A549 (cell line): ENCODE results near the gene ACTN2. TPM values are rescaled to one million over a fixed set of nuclear protein-coding genes. Genes with fewer than 3 reads are reported as not detected.

Experiments used
- ATAC-seq, 2 experiments: fragments of 200-7000 bp in 1 of 2; fragments of >200 bp in 1 of 2; cut with Nextera tagmentation in 1 of 2; cut with Tn5 transposase in 1 of 2; 3 replicates each; pipeline versions ENCODE4 v1.8.0 to v1.9.1; 2018 to 2020; ENCODE audit warnings: mild to moderate bottlenecking in 1 of 2, moderate library complexity in 1 of 2
- CTCF ChIA-PET: fragments of 300-600 bp; sonication (Branson Sonifier 250); formaldehyde crosslinking; extraction: SDS; loops from one replicate; lab custom pipeline; 2021; ENCODE audit warnings: antibody characterized with exemption, inconsistent platforms; lab: Yijun Ruan, JAX
- POLR2A ChIA-PET: fragments of 350-600 bp; formaldehyde crosslinking; extraction: SDS; loops from one replicate; lab custom pipeline; 2021; ENCODE audit warnings: antibody characterized with exemption, inconsistent platforms; lab: Yijun Ruan, JAX
- DNase-seq, 2 experiments: peaks; one replicate each; pipeline versions ENCODE4 v3.0.0 to v3.0.0-alpha.2; 2011 to 2016; ENCODE audit warnings: low read depth in 1 of 2, low spot score in 1 of 2
- FAIRE-seq: peaks from 2 replicates; lab custom pipeline; 2011; peaks lifted over from hg19 to GRCh38; lab: Jason Lieb, UNC
- H3K27ac ChIP-seq, 2 experiments: fragments of >200 bp; sonication (Bioruptor Twin); formaldehyde crosslinking; 3 replicates each; pipeline ENCODE4 v1.5.1; 2016 to 2017
- H3K4me1 ChIP-seq: fragments of >200 bp; sonication (Bioruptor Twin); formaldehyde crosslinking; 3 replicates; pipeline ENCODE4 v1.6.1; 2016
- H3K4me2 ChIP-seq: fragments of >200 bp; sonication (Bioruptor Twin); formaldehyde crosslinking; 3 replicates; pipeline ENCODE4 v1.6.1; 2016
- H3K4me3 ChIP-seq: fragments of >200 bp; sonication (Bioruptor Twin); formaldehyde crosslinking; 3 replicates; pipeline ENCODE4 v1.5.1; 2016
- H3K9me3 ChIP-seq: fragments of >200 bp; sonication (Bioruptor Twin); formaldehyde crosslinking; 3 replicates; pipeline ENCODE4 v1.6.1; 2016
- ATOH8 ChIP-seq: fragments of 250-450 bp; sonication (Bioruptor Pico); IDR thresholded peaks from 2 replicates; pipeline ENCODE4 v1.5.0; 2020; ENCODE audit warnings: low read depth, mild to moderate bottlenecking, moderate library complexity
- CHD4 ChIP-seq: fragments of 200-600 bp; sonication (generic); IDR thresholded peaks from 2 replicates; pipeline ENCODE4 v1.6.1; 2016; ENCODE audit warnings: antibody characterized with exemption, mild to moderate bottlenecking, borderline replicate concordance
- EHF ChIP-seq: fragments of 250-450 bp; sonication (Bioruptor Pico); IDR thresholded peaks from 2 replicates; pipeline ENCODE4 v1.5.0; 2020; ENCODE audit warnings: mild to moderate bottlenecking
- FOXS1 ChIP-seq: fragments of 250-450 bp; sonication (Bioruptor Pico); IDR thresholded peaks from 2 replicates; pipeline ENCODE4 v1.5.0; 2020; ENCODE audit warnings: mild to moderate bottlenecking, moderate library complexity
- HES2 ChIP-seq: fragments of >200 bp; sonication (Bioruptor Twin); formaldehyde crosslinking; IDR thresholded peaks from 2 replicates; pipeline ENCODE4 v1.6.1; 2016
- HEYL ChIP-seq: fragments of 250-450 bp; sonication (Bioruptor Pico); IDR thresholded peaks from 2 replicates; pipeline ENCODE4 v1.8.0; 2021; ENCODE audit warnings: mild to moderate bottlenecking, moderate library complexity
- HMGXB4 ChIP-seq: fragments of 250-450 bp; sonication (Bioruptor Pico); IDR thresholded peaks from 2 replicates; pipeline ENCODE4 v1.5.0; 2021; ENCODE audit warnings: mild to moderate bottlenecking, moderate library complexity, borderline replicate concordance
- HOXB13 ChIP-seq: fragments of 250-450 bp; sonication (Bioruptor Pico); IDR thresholded peaks from 2 replicates; pipeline ENCODE4 v1.5.0; 2020; ENCODE audit warnings: low read depth, mild to moderate bottlenecking, moderate library complexity
- JUN ChIP-seq, 2 experiments: fragments of >200 bp; sonication (Bioruptor Twin); formaldehyde crosslinking; IDR thresholded peaks; 2 replicates in 1 of 2; 3 replicates in 1 of 2; pipeline ENCODE4 v1.6.1; 2016 to 2017
- MAFK ChIP-seq: fragments of 450-650 bp; IDR thresholded peaks from 2 replicates; pipeline ENCODE4 v1.6.1; 2014; ENCODE audit not compliant: partially characterized antibody
- MAZ ChIP-seq: fragments of 150-350 bp; IDR thresholded peaks from 2 replicates; pipeline ENCODE4 v1.6.1; 2014; ENCODE audit warnings: antibody characterized with exemption, low read depth, low read length, borderline replicate concordance
- MYC ChIP-seq: IDR thresholded peaks from 2 replicates; pipeline ENCODE4 v1.6.1; 2012; ENCODE audit warnings: mild to moderate bottlenecking, inconsistent platforms, low read length, improper control_type of control experiment, borderline replicate concordance
- NPAS2 ChIP-seq: fragments of 250-450 bp; sonication (Bioruptor Pico); IDR thresholded peaks from 2 replicates; pipeline ENCODE4 v1.8.0; 2022; ENCODE audit warnings: mild to moderate bottlenecking, moderate library complexity, borderline replicate concordance
- POLR2AphosphoS2 ChIP-seq: conservative IDR thresholded peaks from 2 replicates; pipeline ENCODE4 v1.6.1; 2012; ENCODE audit warnings: low read length, improper control_type of control experiment, inconsistent platforms
- RAD21 ChIP-seq, 2 experiments: fragments of >200 bp in 1 of 2; sonication (Bioruptor Twin) in 1 of 2; formaldehyde crosslinking in 1 of 2; IDR thresholded peaks in 1 of 2; conservative IDR thresholded peaks in 1 of 2; 2 replicates in 1 of 2; 3 replicates in 1 of 2; pipeline ENCODE4 v1.6.1; 2012 to 2018; ENCODE audit warnings: inconsistent platforms in 1 of 2
- TP53 ChIP-seq: fragments of 250-450 bp; sonication (Bioruptor Pico); IDR thresholded peaks from 2 replicates; pipeline ENCODE4 v1.5.0; 2021; ENCODE audit warnings: mild to moderate bottlenecking, moderate library complexity
- WGBS: methylation state at CpG from one replicate; pipeline ENCODE4 v1.1.6; 2017; ENCODE audit errors: missing lambda C conversion rate; 5-methylcytosine and 5-hydroxymethylcytosine counted together
- polyA plus RNA-seq, 4 experiments: library from polyadenylated mRNA; depleted of rRNA in 3 of 4; stranded (reverse); fragments of >200 nt; fragmentation: RNase III in 1 of 4; extraction: RNeasy Plus Mini Kit Qiagen cat#74134 plus additional on column Dnase treatment in 1 of 4; gene quantifications; 2 replicates in 3 of 4; 3 replicates in 1 of 4; pipeline ENCODE4 v1.2.3, GENCODE V29; 2011 to 2017
- TF ChIP-seq, protein P1 (sequence below): IDR thresholded peaks from 2 replicates; pipeline ENCODE4 v1.6.1; 2012
- TF ChIP-seq, protein P2 (sequence below): IDR thresholded peaks from 2 replicates; pipeline ENCODE4 v1.6.1; 2012

The ACTN2 gene
- polyA plus RNA-seq, 2 of the 4 experiments (the other 2 are of a cell fraction), result not detected

GRCh38 chr1:236748268-236748870 lies 62.1 kb downstream of the ACTN2 start:
- FAIRE-seq (peak; percentile 82), ATAC-seq (peak; percentile 59 to 83; a peak in 4 of 6 replicates)

GRCh38 chr1:236750928-236751327 lies 64.6 kb downstream of the ACTN2 start:
- POLR2A ChIA-PET, result no interaction called here
- H3K4me1 ChIP-seq, result no peaks in the 10 kb centered on the region
- WGBS, result 62% methylated on average over 3 of the region's 3 CpGs
- CTCF ChIA-PET, result interaction anchor here (0.5 to 3.4 kb wide), 2 partner anchors 16 to 70 kb away, joined by 3 to 13 read pairs; no protein-coding TSS in a partner anchor
- H3K9me3 ChIP-seq, result no peaks in the 10 kb centered on the region
- FAIRE-seq, result no peak
- H3K27ac ChIP-seq, result no peak overlapping the region
- no peak overlapping the region for H3K4me2 ChIP-seq
- no peak overlapping the region for H3K4me3 ChIP-seq
- TF ChIP-seq, protein P1, sequence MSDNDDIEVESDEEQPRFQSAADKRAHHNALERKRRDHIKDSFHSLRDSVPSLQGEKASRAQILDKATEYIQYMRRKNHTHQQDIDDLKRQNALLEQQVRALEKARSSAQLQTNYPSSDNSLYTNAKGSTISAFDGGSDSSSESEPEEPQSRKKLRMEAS, result no peak
- no peak for DNase-seq
- ATAC-seq, result no peak

More at GRCh38 chr1:236748268-236748870, 62.1 kb downstream of the ACTN2 start:
- POLR2A ChIA-PET, result no interaction called here
- TF ChIP-seq HOXB13 (no peak), CHD4 (no peak), JUN (IDR thresholded peaks at IDR 0.05) (no peak), MYC (no peak), RAD21 (conservative IDR thresholded peaks at IDR 0.05 in 1 of 2, IDR thresholded peaks at IDR 0.05 in 1 of 2) (no peak), HES2 (no peak), EHF (CRISPR knock-in tag) (no peak), HEYL (CRISPR knock-in tag) (no peak), TP53 (no peak), ATOH8 (CRISPR knock-in tag) (no peak), NPAS2 (CRISPR knock-in tag) (no peak), FOXS1 (no peak), MAZ (no peak), HMGXB4 (CRISPR knock-in tag) (no peak), POLR2AphosphoS2 (no peak), MAFK (no peak)
- TF ChIP-seq, protein P1, result no peak
- TF ChIP-seq, protein P2, sequence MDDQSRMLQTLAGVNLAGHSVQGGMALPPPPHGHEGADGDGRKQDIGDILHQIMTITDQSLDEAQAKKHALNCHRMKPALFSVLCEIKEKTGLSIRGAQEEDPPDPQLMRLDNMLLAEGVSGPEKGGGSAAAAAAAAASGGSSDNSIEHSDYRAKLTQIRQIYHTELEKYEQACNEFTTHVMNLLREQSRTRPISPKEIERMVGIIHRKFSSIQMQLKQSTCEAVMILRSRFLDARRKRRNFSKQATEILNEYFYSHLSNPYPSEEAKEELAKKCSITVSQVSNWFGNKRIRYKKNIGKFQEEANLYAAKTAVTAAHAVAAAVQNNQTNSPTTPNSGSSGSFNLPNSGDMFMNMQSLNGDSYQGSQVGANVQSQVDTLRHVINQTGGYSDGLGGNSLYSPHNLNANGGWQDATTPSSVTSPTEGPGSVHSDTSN, result no peak
- TF ChIP-seq, all 56 proteins: peak for 0
- H3K27ac ChIP-seq, result no peak overlapping the region
- no peaks in the 10 kb centered on the region for H3K9me3 ChIP-seq
- CTCF ChIA-PET, result interaction anchor here (1.7 to 3.4 kb wide), 2 partner anchors 11 to 19 kb away, joined by 8 to 13 read pairs; no protein-coding TSS in a partner anchor
- peak in 1 of 2 experiments; percentile 29 for DNase-seq
- H3K4me3 ChIP-seq, result no peak overlapping the region
- H3K4me2 ChIP-seq, result no peak overlapping the region
- 31% methylated on average over 5 of the region's 5 CpGs for WGBS
- no peaks in the 10 kb centered on the region for H3K4me1 ChIP-seq
